ENCODE measurements around the gene ANKRD23. TPM values are rescaled to one million over a fixed set of nuclear protein-coding genes. Genes with fewer than 3 reads are reported as not detected.

ANKRD23 gene
- polyA plus RNA-seq, 1 of the 3 experiments (the other 2 are of a cell fraction), result 3.1 TPM

- no peaks in the 10 kb centered on the region for H3K9me3 ChIP-seq
- peak overlapping the region; percentile 96; the same call in 1 of the 2 replicates for H3K4me2 ChIP-seq
- H4K20me1 ChIP-seq (ENCODE audit: insufficient read depth), result peaks cover 16% of the 10 kb centered on the region; the same call in 1 of the 2 replicates
- 88% methylated on average over 11 of the region's 13 CpGs for WGBS (ENCODE audit: low lambda C conversion rate)
- ChIA-PET CTCF (interaction anchor here (1.0 to 5.7 kb wide), 4 partner anchors 9 to 242 kb away, joined by 4 to 34 read pairs (median 6); partner anchors contain the start of genes ANKRD36 and ANKRD39), POLR2A (no interaction called here)
- 0 out of 2 replicates have a peak overlapping the region, but pooled peaks have one; percentile 16 for H2AFZ ChIP-seq (ENCODE audit: low read depth)
- H3K4me3 ChIP-seq (ENCODE audit: low read depth in 2 of 2, low read length in 1 of 2), result peak overlapping the region; percentile 94 to 95
- no peaks in the 10 kb centered on the region for H3K27me3 ChIP-seq (ENCODE audit: insufficient read depth)
- peaks cover 0 to 16% of the 10 kb centered on the region in 2 experiments for H3K36me3 ChIP-seq (replicated peaks in 1 of 2; ENCODE audit: control insufficient read depth in 1 of 2, insufficient read depth in 2 of 2, low read length in 1 of 2)
- H3K4me1 ChIP-seq (ENCODE audit: control insufficient read depth in 1 of 2, insufficient read depth in 2 of 2, low read depth in 1 of 2, low read length in 1 of 2), result peaks cover 9 to 49% of the 10 kb centered on the region in 2 experiments; a peak in 2 of 4 replicates
- no peak overlapping the region; a peak in 1 of 4 replicates for H3K27ac ChIP-seq (ENCODE audit: low read depth in 2 of 2, low read length in 1 of 2)
- TF ChIP-seq, protein P1, sequence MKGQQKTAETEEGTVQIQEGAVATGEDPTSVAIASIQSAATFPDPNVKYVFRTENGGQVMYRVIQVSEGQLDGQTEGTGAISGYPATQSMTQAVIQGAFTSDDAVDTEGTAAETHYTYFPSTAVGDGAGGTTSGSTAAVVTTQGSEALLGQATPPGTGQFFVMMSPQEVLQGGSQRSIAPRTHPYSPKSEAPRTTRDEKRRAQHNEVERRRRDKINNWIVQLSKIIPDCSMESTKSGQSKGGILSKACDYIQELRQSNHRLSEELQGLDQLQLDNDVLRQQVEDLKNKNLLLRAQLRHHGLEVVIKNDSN (IDR thresholded peaks at IDR 0.05; ENCODE audit: borderline replicate concordance, low read depth), result no peak
- TF ChIP-seq REST (IDR thresholded peaks at IDR 0.05; ENCODE audit: low read depth, low read length) (no peak), FOXM1 (IDR thresholded peaks at IDR 0.05; ENCODE audit: low read depth) (no peak), RCOR1 (IDR thresholded peaks at IDR 0.05; ENCODE audit: low read length) (no peak), FOSL2 (IDR thresholded peaks at IDR 0.05; ENCODE audit: borderline replicate concordance, low read depth) (no peak), EP300 (IDR thresholded peaks at IDR 0.05; ENCODE audit: borderline replicate concordance in 1 of 2, low read depth in 1 of 2, low read length in 1 of 2) (no peak), SMC3 (IDR thresholded peaks at IDR 0.05; ENCODE audit: low read depth, low read length) (no peak), MEF2A (IDR thresholded peaks at IDR 0.05; ENCODE audit: borderline replicate concordance, low read depth) (no peak), NRF1 (IDR thresholded peaks at IDR 0.05; ENCODE audit: low read depth, low read length) (no peak), ELF1 (IDR thresholded peaks at IDR 0.05) (no peak), JUND (IDR thresholded peaks at IDR 0.05) (no peak), EZH2phosphoT487 (IDR thresholded peaks at IDR 0.05; ENCODE audit: borderline replicate concordance, low read depth) (no peak), GATA2 (CRISPR knock-in tag; IDR thresholded peaks at IDR 0.05) (no peak), PBX3 (IDR thresholded peaks at IDR 0.05) (no peak), TAF1 (IDR thresholded peaks at IDR 0.05; ENCODE audit: borderline replicate concordance, low read depth, low read length) (no peak), CTCF (IDR thresholded peaks at IDR 0.05) (no peak), RAD21 (IDR thresholded peaks at IDR 0.05; ENCODE audit: low read length) (no peak)
- peaks cover 34% of the 10 kb centered on the region for H3K79me2 ChIP-seq (ENCODE audit: insufficient read depth)
- DNase-seq, result no peak
- no peak overlapping the region for H3K9ac ChIP-seq
- no peaks in the 10 kb centered on the region for H3F3A ChIP-seq (replicated peaks; ENCODE audit: insufficient read depth)
- H3K9me2 ChIP-seq, result no peaks in the 10 kb centered on the region
These were observed 26.9 kb upstream of the ANKRD23 start for GRCh38 chr2:96870626-96871255.
